BE2C (cell line): ENCODE results near the gene P2RX3.
"Not testable (repeated sequence)": the region's sequence is repeated elsewhere in the genome, so short reads cannot be mapped to it uniquely, and the experiment has no call there.

Experiments used
- DNase-seq: peaks from one replicate; pipeline ENCODE4 v3.0.0-alpha.2; 2020
- H3K27me3 ChIP-seq: fragments of 250-450 bp; sonication (Bioruptor Pico); 2 replicates; pipeline ENCODE4 v1.5.1; 2020; ENCODE audit warnings: mild to moderate bottlenecking
- H3K36me3 ChIP-seq: fragments of 250-450 bp; sonication (Bioruptor Pico); 2 replicates; pipeline ENCODE4 v1.5.1; 2020; ENCODE audit warnings: mild to moderate bottlenecking
- H3K4me1 ChIP-seq: fragments of 250-450 bp; sonication (Bioruptor Pico); 2 replicates; pipeline ENCODE4 v1.5.1; 2020
- H3K4me3 ChIP-seq: 2 replicates; pipeline ENCODE4 v1.5.1; 2011; ENCODE audit warnings: low read depth, low read length
- H3K9me3 ChIP-seq: fragments of 250-450 bp; sonication (Bioruptor Pico); 2 replicates; pipeline ENCODE4 v1.5.1; 2020
- TF ChIP-seq, protein P1 (sequence below): IDR thresholded peaks from 2 replicates; pipeline ENCODE4 v1.5.1; 2012; ENCODE audit warnings: mild to moderate bottlenecking, low read depth, low read length

The P2RX3 gene

DNA sequence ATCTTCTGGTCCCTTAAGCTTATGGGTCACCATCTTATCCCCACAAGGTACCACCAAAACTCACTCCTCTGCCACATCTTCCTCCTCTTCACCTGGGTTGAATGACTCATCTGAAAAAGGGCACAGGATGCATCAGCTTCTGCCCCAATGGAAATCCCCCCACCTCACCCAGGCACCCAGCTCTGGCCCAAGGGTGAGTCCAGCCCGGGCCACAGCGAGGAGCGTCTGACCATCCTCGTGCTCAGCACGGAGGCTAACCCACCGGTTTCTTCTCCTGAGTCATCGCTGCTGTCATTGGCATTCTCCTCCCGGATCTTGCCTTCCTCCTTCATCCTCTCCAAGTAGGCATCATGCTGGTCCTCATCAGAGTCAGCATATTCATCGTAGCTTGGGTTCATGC, 8.1 kb upstream of the P2RX3 start:
- H3K36me3 ChIP-seq, result peaks cover 73% of the 10 kb centered on the region
- no peaks in the 10 kb centered on the region for H3K27me3 ChIP-seq
- no peak overlapping the region for H3K4me3 ChIP-seq
- TF ChIP-seq, protein P1, sequence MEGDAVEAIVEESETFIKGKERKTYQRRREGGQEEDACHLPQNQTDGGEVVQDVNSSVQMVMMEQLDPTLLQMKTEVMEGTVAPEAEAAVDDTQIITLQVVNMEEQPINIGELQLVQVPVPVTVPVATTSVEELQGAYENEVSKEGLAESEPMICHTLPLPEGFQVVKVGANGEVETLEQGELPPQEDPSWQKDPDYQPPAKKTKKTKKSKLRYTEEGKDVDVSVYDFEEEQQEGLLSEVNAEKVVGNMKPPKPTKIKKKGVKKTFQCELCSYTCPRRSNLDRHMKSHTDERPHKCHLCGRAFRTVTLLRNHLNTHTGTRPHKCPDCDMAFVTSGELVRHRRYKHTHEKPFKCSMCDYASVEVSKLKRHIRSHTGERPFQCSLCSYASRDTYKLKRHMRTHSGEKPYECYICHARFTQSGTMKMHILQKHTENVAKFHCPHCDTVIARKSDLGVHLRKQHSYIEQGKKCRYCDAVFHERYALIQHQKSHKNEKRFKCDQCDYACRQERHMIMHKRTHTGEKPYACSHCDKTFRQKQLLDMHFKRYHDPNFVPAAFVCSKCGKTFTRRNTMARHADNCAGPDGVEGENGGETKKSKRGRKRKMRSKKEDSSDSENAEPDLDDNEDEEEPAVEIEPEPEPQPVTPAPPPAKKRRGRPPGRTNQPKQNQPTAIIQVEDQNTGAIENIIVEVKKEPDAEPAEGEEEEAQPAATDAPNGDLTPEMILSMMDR, result no peak
- no peaks in the 10 kb centered on the region for H3K4me1 ChIP-seq
- H3K9me3 ChIP-seq, result no peaks in the 10 kb centered on the region
- DNase-seq, result no peak

DNA sequence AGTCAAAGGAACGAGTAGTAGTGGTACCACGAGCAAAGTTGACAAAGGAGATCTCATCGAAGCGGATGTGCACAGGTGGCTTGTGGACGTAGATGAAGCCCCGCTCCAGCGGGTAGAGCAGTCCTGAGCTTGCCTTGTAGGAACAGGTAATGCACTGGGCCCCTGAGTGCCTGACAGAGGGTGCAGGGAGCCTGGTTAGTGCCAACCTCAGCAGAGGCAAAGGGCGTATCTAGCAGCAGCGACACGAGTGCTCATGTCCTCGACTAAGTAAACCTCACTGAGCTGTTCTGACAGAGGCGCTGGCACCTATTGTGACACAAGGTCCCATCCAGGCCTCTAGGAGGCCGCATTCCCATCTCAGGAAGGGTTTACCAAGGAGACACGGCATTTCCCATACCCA, 6.4 kb upstream of the P2RX3 start:
- peaks cover 62% of the 10 kb centered on the region for H3K36me3 ChIP-seq
- no peak overlapping the region for H3K4me3 ChIP-seq
- H3K27me3 ChIP-seq, result no peaks in the 10 kb centered on the region
- no peak for DNase-seq
- TF ChIP-seq, protein P1, result no peak
- H3K4me1 ChIP-seq, result peaks cover 2% of the 10 kb centered on the region; the same call in 1 of the 2 replicates
- H3K9me3 ChIP-seq, result no peaks in the 10 kb centered on the region

DNA sequence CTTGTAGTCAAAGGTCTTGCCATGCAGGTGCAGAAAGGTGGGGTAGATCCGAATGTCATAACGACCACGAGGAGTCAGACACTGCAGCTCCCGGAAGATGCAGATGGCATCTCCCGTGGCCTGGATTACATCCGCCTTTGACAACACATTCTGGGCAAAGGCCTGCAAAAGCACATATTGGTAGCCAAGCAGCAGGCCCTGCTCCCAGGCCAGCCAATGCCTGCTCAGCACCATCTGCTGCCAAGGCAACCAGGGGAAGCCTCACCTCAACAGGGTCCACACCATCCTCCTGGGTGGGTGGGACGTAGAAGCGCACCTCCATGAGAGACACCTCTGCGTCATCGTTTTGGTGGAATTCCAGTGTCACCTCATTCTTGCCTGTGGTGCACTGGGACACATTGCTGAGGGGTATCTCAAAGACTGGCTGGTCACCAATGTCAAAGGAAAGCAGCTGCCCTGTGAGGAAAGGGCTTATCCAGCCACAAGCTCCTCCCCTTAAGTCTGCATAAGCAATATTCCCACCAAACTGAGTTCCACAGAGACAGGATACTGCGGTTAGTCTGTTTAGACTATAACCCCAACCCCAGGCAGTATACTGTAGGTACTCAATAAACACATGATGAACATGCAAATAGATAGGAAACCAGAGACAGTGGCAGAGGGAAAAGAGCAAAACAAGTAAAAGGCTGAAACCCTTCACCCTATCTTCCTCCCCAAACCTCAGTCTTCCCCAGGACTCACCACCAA, 5.3 kb upstream of the P2RX3 start:
- TF ChIP-seq, protein P1, result no peak
- H3K4me3 ChIP-seq, result no peak overlapping the region
- no peaks in the 10 kb centered on the region for H3K9me3 ChIP-seq
- DNase-seq, result no peak
- H3K36me3 ChIP-seq, result peaks cover 56% of the 10 kb centered on the region
- peaks cover 2% of the 10 kb centered on the region; the same call in 1 of the 2 replicates for H3K4me1 ChIP-seq
- H3K27me3 ChIP-seq, result no peaks in the 10 kb centered on the region

DNA sequence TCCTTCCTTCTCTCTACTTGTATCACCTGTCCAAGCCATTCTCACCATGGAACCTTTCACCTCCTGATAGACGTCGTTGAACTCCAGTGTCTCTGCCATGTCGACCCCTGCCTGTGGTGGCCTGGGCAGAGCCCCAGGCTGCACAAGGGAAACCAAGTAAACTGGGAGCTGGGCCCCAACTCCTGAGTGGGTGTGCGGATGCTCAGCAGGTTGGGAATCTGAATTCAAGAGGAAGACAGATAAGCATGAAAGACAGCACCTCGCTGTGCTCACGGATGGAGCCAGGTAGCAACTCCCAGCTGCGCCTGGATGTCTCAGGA, 3.2 kb upstream of the P2RX3 start:
- Histone ChIP-seq H3K4me1 (peaks cover 2% of the 10 kb centered on the region; the same call in 1 of the 2 replicates), H3K27me3 (no peaks in the 10 kb centered on the region), H3K36me3 (peaks cover 43% of the 10 kb centered on the region), H3K9me3 (no peaks in the 10 kb centered on the region), H3K4me3 (peak overlapping the region; percentile 83)
- no peak for DNase-seq
- TF ChIP-seq, protein P1, result no peak

DNA sequence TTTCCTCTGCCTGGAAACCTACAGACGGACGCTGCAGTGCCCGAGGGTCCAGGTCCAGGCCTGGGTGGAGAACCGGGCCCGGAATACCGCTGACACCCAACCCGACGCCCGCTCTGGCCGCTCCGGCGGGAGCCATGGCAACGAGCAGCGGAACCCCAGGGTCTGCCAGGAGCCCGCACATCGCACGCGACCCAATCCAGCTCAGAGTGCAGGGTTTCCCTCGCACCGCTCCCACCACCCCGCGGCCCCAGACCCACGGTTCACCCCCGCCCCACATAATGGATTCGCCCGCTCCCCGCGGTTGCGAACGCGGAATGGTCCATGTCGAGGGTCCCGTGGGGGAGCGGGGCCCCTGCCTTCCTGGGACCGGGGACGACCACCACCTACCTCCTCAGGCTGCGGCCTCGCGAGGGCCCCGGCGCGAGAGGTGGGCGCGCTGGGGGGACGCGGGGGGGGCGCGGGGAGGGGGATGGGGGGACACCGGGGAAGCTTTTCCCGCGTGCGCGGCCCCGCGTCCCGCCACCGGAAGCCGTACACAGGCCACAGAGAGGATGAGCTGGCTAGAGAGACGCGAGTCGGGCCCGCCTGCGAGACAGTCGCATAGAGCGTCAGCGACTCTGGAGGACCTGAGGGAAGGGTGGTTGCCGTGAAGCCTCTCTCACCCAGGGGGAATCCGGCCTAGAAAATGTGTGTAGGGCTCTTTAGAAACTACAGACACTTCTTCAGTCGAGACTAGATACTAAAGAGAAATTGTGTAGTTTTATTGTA, 2.6 kb upstream of the P2RX3 start, which contains the start of gene SSRP1:
TSS of gene SSRP1 (minus strand) at position 550 of the 768 bp plus-strand sequence. CDS start 771 bp downstream, outside the sequence.
- Histone ChIP-seq H3K4me3 (peak within 1 kb of the TSS; percentile 83), H3K36me3 (peaks cover 37% of the 10 kb centered on the region), H3K4me1 (peaks cover 4% of the 10 kb centered on the region), H3K27me3 (no peaks in the 10 kb centered on the region), H3K9me3 (no peaks in the 10 kb centered on the region)
- DNase-seq, result peak; percentile 84
- TF ChIP-seq, protein P1, result no peak

DNA sequence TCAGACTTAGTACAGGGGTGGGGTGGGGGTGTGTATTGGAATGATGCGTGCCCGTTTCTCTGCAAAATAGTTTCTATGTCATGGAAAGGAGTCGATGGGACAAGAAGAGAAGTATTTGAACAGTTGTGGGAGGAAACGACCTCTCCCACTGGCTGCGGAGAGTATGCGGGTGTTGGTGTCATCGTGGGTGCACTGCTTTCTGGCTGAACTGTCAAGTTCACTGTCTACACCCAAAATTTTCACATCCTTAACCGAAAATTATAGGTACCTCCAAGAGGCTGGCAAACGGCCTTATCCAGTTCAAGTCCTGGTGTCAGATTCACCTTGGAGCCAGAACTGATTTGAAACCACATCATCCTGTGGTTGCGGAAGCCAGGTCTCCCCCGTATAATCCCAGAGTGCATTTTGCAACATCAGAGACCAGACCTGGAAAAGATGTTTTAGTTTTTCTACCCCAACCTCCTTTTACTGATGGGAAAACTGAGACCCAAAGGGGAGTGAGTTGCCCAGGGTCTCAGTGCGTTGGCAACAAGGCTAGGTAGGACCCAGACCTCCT, 2.0 kb upstream of the P2RX3 start:
- DNase-seq, result no peak
- H3K27me3 ChIP-seq, result no peaks in the 10 kb centered on the region
- TF ChIP-seq, protein P1, result no peak
- H3K9me3 ChIP-seq, result no peaks in the 10 kb centered on the region
- H3K36me3 ChIP-seq, result peaks cover 31% of the 10 kb centered on the region
- peak overlapping the region; percentile 83 for H3K4me3 ChIP-seq
- peaks cover 4% of the 10 kb centered on the region for H3K4me1 ChIP-seq

DNA sequence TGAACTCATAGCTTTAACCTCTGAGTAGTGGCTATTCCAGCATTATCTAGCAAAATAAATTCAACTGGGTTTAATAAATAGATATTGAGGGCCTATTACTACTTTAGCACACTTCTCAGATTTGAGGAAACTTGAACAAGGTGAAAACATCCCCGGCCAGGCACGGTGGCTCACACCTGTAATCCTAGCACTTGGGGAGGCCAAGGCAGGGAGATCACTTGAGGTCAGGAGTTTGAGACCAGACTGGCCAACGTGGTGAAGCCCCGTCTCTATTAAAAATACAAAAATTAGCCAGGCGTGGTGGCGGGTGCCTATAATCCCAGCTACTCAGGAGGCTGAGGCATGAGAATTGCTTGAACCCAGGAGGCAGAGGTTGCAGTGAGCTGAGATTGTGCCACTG, 1.3 kb upstream of the P2RX3 start:
- not testable (repeated sequence) for DNase-seq, H3K9me3 ChIP-seq, H3K27me3 ChIP-seq, H3K4me1 ChIP-seq, H3K4me3 ChIP-seq
- H3K36me3 ChIP-seq, result peaks cover 25% of the 10 kb centered on the region
